A673 (cell line): ENCODE results near the gene DPP10.

Experiments used
- EZH2 ChIP-seq: fragments of 200-600 bp; sonication (generic); IDR thresholded peaks from 2 replicates; pipeline ENCODE4 v1.6.1; 2017; ENCODE audit warnings: borderline replicate concordance, low read depth, mild to moderate bottlenecking, mixed read lengths, antibody characterized with exemption, low read length; ENCODE audit not compliant: poor library complexity, severe bottlenecking
- TF ChIP-seq, protein P1 (sequence below): fragments of 300-800, 200-600 bp; sonication (generic); conservative IDR thresholded peaks from 2 replicates; pipeline ENCODE4 v1.5.1; 2017; ENCODE audit warnings: low read depth, mild to moderate bottlenecking, antibody characterized with exemption, low read length, moderate library complexity, mixed read lengths

DNA sequence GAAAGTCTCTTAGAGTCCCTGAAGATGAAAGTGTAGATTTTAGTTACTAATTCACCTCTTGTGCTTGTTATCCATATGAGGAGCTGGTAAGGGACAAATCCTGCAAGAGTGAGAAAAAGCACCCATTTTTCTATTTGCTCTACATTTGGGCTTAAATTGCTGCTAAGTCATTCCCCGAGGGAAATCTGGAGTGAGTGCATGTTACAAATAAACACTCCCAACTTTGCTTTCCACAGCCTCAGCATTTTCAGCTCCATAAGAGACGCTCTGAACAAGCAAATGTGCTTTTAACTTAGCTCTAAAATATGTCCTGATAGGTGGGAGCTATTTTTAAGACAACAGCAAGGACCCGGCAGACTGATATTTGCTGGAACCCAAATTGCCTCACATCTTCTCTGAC is 126.7 kb downstream of the DPP10 start:
- TF ChIP-seq EZH2, result no peak
- TF ChIP-seq, protein P1, sequence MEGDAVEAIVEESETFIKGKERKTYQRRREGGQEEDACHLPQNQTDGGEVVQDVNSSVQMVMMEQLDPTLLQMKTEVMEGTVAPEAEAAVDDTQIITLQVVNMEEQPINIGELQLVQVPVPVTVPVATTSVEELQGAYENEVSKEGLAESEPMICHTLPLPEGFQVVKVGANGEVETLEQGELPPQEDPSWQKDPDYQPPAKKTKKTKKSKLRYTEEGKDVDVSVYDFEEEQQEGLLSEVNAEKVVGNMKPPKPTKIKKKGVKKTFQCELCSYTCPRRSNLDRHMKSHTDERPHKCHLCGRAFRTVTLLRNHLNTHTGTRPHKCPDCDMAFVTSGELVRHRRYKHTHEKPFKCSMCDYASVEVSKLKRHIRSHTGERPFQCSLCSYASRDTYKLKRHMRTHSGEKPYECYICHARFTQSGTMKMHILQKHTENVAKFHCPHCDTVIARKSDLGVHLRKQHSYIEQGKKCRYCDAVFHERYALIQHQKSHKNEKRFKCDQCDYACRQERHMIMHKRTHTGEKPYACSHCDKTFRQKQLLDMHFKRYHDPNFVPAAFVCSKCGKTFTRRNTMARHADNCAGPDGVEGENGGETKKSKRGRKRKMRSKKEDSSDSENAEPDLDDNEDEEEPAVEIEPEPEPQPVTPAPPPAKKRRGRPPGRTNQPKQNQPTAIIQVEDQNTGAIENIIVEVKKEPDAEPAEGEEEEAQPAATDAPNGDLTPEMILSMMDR, result no peak
